ENCODE data around the gene TMA7. TPM values are rescaled to one million over a fixed set of nuclear protein-coding genes. Genes with fewer than 3 reads are reported as not detected.
A peak's percentile ranks its signal among the peaks of the same experiment; 100 is the strongest.

Gene TMA7
- total and polyA plus RNA-seq, 4 donors = 152 to 985 (median 239) TPM

- Histone ChIP-seq H3K9me3 (ENCODE audit: control insufficient read depth in 4 of 4, insufficient read depth in 3 of 4, low read length in 3 of 4) (no peaks in the 10 kb centered on the region), H3K36me3 (ENCODE audit: control insufficient read depth in 4 of 4, insufficient read depth in 4 of 4, low read length in 4 of 4) (peaks cover 3 to 35% (median 21%) of the 10 kb centered on the region in 4 donors), H3K9ac (ENCODE audit: insufficient read depth in 1 of 2, low read length in 2 of 2) (no peak overlapping the region), H3K27ac (ENCODE audit: low read depth in 1 of 2, low read length in 1 of 2) (peak overlapping the region; percentile 65 to 92), H3K4me3 (no peak overlapping the region), H3K27me3 (ENCODE audit: control insufficient read depth in 3 of 3, insufficient read depth in 3 of 3, low read length in 2 of 3) (no peaks in the 10 kb centered on the region), H3K4me1 (ENCODE audit: control insufficient read depth in 5 of 5, insufficient read depth in 5 of 5, low read length in 5 of 5) (peaks cover 0 to 29% (median 18%) of the 10 kb centered on the region in 5 donors)
- ATAC-seq (ENCODE audit: insufficient read depth, low FRiP score) (no peak), DNase-seq (no peak)
- TF ChIP-seq CTCF (IDR thresholded peaks at IDR 0.05; ENCODE audit: control extremely low read depth, extremely low read depth) = no peak
- 95 to 96% methylated on average over 17 of the region's 17 CpGs for WGBS, 2 donors
Observed at GRCh38 chr3:48464713-48465221, 24.7 kb downstream of the TMA7 start.

- H3K9ac ChIP-seq (ENCODE audit: insufficient read depth in 1 of 2, low read length in 2 of 2) = peak overlapping the region in 1 of 2 donors; percentile 51
- H3K4me3 ChIP-seq = no peak overlapping the region
- peaks cover 0 to 32% (median 18%) of the 10 kb centered on the region in 5 donors for H3K4me1 ChIP-seq (ENCODE audit: control insufficient read depth in 5 of 5, insufficient read depth in 5 of 5, low read length in 5 of 5)
Observed at GRCh38 chr3:48465237-48465530, 25.1 kb downstream of the TMA7 start.

GRCh38 chr3:48465531-48466378, 25.7 kb downstream of the TMA7 start:
- Histone ChIP-seq H3K27ac (ENCODE audit: low read depth in 1 of 2, low read length in 1 of 2) (peak overlapping the region; percentile 97 to 98), H3K27me3 (ENCODE audit: control insufficient read depth in 3 of 3, insufficient read depth in 3 of 3, low read length in 2 of 3) (no peaks in the 10 kb centered on the region), H3K36me3 (ENCODE audit: control insufficient read depth in 4 of 4, insufficient read depth in 4 of 4, low read length in 4 of 4) (peaks cover 3 to 29% (median 19%) of the 10 kb centered on the region in 4 donors), H3K4me3 (peak overlapping the region; percentile 48), H3K9ac (ENCODE audit: insufficient read depth in 1 of 2, low read length in 2 of 2) (peak overlapping the region; percentile 76 to 83), H3K4me1 (ENCODE audit: control insufficient read depth in 5 of 5, insufficient read depth in 5 of 5, low read length in 5 of 5) (peaks cover 0 to 36% (median 18%) of the 10 kb centered on the region in 5 donors), H3K9me3 (ENCODE audit: control insufficient read depth in 4 of 4, insufficient read depth in 3 of 4, low read length in 3 of 4) (no peaks in the 10 kb centered on the region)
- ATAC-seq (ENCODE audit: insufficient read depth, low FRiP score) (peak; percentile 89), DNase-seq (peak; percentile 99 to 100 (median 100))
- WGBS, 2 donors = 2% methylated on average over 21 of the region's 21 CpGs
- TF ChIP-seq CTCF (IDR thresholded peaks at IDR 0.05; ENCODE audit: control extremely low read depth, extremely low read depth) = peak; percentile 67

More at GRCh38 chr3:48465237-48465530, 25.1 kb downstream of the TMA7 start:
- Histone ChIP-seq H3K27ac (ENCODE audit: low read depth in 1 of 2, low read length in 1 of 2) (peak overlapping the region; percentile 65 to 92), H3K36me3 (ENCODE audit: control insufficient read depth in 4 of 4, insufficient read depth in 4 of 4, low read length in 4 of 4) (peaks cover 3 to 34% (median 22%) of the 10 kb centered on the region in 4 donors), H3K9me3 (ENCODE audit: control insufficient read depth in 4 of 4, insufficient read depth in 3 of 4, low read length in 3 of 4) (no peaks in the 10 kb centered on the region), H3K27me3 (ENCODE audit: control insufficient read depth in 3 of 3, insufficient read depth in 3 of 3, low read length in 2 of 3) (no peaks in the 10 kb centered on the region)
- WGBS, 2 donors = 21 to 45% methylated on average over 7 of the region's 7 CpGs
- DNase-seq (no peak), ATAC-seq (ENCODE audit: insufficient read depth, low FRiP score) (no peak)
- TF ChIP-seq CTCF (IDR thresholded peaks at IDR 0.05; ENCODE audit: control extremely low read depth, extremely low read depth) = no peak
